Activated CD8-positive, alpha-beta T cell treated with anti-CD3 and anti-CD28 coated beads for 36 hours (primary cell): ENCODE measurements around the gene BSG. TPM values are rescaled to one million over a fixed set of nuclear protein-coding genes. Genes with fewer than 3 reads are reported as not detected.

Experiments used
- ATAC-seq: fragments of 200-7000 bp; cut with Tn5 transposase; one replicate; pipeline ENCODE4 v1.10.0; 2021; ENCODE audit warnings: mild to moderate bottlenecking, moderate library complexity
- CTCF ChIA-PET: fragments of 350-600 bp; sonication (Branson Sonifier 250); formaldehyde crosslinking; loops from one replicate; lab custom pipeline; 2021; ENCODE audit warnings: antibody characterized with exemption; lab: Charles Lee
- POLR2A ChIA-PET: fragments of 350-600 bp; sonication (Branson Sonifier 250); formaldehyde crosslinking; loops from one replicate; lab custom pipeline; 2021; ENCODE audit warnings: antibody characterized with exemption; lab: Charles Lee
- DNase-seq: peaks from one replicate; pipeline ENCODE4 v3.0.0-alpha.2; 2020
- H3K27ac Mint-ChIP-seq: one replicate; pipeline ENCODE4 v1.8.0; 2021; ENCODE audit warnings: mild to moderate bottlenecking, mixed read lengths
- H3K27me3 Mint-ChIP-seq: one replicate; pipeline ENCODE4 v1.8.0; 2021; ENCODE audit warnings: mixed read lengths
- H3K36me3 Mint-ChIP-seq: one replicate; pipeline ENCODE4 v1.8.0; 2021; ENCODE audit warnings: low read depth, mixed read lengths
- H3K4me1 Mint-ChIP-seq: one replicate; pipeline ENCODE4 v1.8.0; 2021; ENCODE audit warnings: low read depth, mixed read lengths
- H3K4me3 Mint-ChIP-seq: one replicate; pipeline ENCODE4 v1.8.0; 2021; ENCODE audit warnings: mild to moderate bottlenecking, moderate library complexity, mixed read lengths
- H3K9me3 Mint-ChIP-seq: one replicate; pipeline ENCODE4 v1.8.0; 2021; ENCODE audit warnings: mixed read lengths
- intact Hi-C: fragments of 100-400 bp; cut with micrococcal nuclease; formaldehyde crosslinking; loops from one replicate; pipeline ENCODE4 v1.10.0; 2022
- total RNA-seq, 2 experiments: library from RNA; stranded (reverse); gene quantifications; one replicate each; pipeline ENCODE4 v1.2.3, GENCODE V29; 2021
- TF ChIP-seq, protein P1 (sequence below): fragments of 200-600 bp; IDR thresholded peaks from one replicate; pipeline ENCODE4 v1.8.0; 2022; ENCODE audit warnings: antibody characterized with exemption, mild to moderate bottlenecking

BSG gene
- 100 to 1,000 TPM; 159 to 160 TPM for total RNA-seq

DNA sequence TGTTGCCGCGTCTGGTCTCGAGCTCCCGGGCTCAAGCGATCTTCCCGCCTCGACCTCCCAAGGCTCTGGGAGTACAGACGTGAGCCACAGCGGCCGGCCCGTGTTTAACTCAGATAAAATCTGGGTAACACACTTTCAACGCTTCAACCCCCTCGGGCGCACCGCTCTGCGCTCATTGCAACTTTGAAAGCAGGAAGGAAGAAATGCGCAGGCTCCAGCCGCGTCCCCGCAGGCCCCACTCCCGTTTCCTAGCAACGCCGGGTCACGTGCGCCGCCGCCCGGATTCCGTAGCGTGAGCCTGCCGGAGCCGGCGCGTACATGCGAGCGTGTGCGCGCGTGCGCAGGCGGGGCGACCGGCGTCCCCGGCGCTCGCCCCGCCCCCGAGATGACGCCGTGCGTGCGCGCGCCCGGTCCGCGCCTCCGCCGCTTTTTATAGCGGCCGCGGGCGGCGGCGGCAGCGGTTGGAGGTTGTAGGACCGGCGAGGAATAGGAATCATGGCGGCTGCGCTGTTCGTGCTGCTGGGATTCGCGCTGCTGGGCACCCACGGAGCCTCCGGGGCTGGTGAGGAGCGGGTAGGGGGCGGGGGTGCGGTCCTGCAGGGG lies at the start of gene BSG:
Gene BSG (plus strand): TSS at position 457 of the 603 bp plus-strand sequence. CDS start 39 bp downstream, at position 496.
- intact Hi-C loops = no loop called here
- ATAC-seq (peak; percentile 86), DNase-seq (peak; percentile 99)
- peaks cover 14% of the 10 kb centered on the region for H3K36me3 Mint-ChIP-seq
- no peaks in the 10 kb centered on the region for H3K27me3 Mint-ChIP-seq
- H3K27ac Mint-ChIP-seq = peak within 1 kb of the TSS; percentile 95
- CTCF ChIA-PET = interaction anchor here (0.7 to 1.0 kb wide), 3 partner anchors 12 to 61 kb away, joined by 3 to 4 read pairs (median 3); no protein-coding TSS in a partner anchor
- TF ChIP-seq, protein P1, sequence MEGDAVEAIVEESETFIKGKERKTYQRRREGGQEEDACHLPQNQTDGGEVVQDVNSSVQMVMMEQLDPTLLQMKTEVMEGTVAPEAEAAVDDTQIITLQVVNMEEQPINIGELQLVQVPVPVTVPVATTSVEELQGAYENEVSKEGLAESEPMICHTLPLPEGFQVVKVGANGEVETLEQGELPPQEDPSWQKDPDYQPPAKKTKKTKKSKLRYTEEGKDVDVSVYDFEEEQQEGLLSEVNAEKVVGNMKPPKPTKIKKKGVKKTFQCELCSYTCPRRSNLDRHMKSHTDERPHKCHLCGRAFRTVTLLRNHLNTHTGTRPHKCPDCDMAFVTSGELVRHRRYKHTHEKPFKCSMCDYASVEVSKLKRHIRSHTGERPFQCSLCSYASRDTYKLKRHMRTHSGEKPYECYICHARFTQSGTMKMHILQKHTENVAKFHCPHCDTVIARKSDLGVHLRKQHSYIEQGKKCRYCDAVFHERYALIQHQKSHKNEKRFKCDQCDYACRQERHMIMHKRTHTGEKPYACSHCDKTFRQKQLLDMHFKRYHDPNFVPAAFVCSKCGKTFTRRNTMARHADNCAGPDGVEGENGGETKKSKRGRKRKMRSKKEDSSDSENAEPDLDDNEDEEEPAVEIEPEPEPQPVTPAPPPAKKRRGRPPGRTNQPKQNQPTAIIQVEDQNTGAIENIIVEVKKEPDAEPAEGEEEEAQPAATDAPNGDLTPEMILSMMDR = no peak
- H3K4me1 Mint-ChIP-seq = peaks cover 39% of the 10 kb centered on the region
- no peaks in the 10 kb centered on the region for H3K9me3 Mint-ChIP-seq
- POLR2A ChIA-PET = interaction anchor here (0.9 to 2.1 kb wide), 8 partner anchors 9 to 91 kb away, joined by 3 to 11 read pairs (median 7); partner anchors contain the start of genes CDC34 and RNF126
- H3K4me3 Mint-ChIP-seq = peak within 1 kb of the TSS; percentile 87

- DNase-seq = no peak
- Mint-ChIP-seq H3K27me3 (peaks cover 2% of the 10 kb centered on the region), H3K9me3 (no peaks in the 10 kb centered on the region), H3K4me1 (peaks cover 2% of the 10 kb centered on the region), H3K4me3 (no peak overlapping the region), H3K36me3 (no peaks in the 10 kb centered on the region), H3K27ac (no peak overlapping the region)
- intact Hi-C loops = no loop called here
- TF ChIP-seq, protein P1 = no peak
- no peak for ATAC-seq
- POLR2A ChIA-PET = interaction anchor here (1.1 to 3.6 kb wide), 2 partner anchors 12 to 53 kb away, joined by 4 to 20 read pairs; no protein-coding TSS in a partner anchor
- CTCF ChIA-PET = interaction anchor here (2.1 to 5.0 kb wide), 3 partner anchors 9 to 16 kb away, joined by 7 to 24 read pairs (median 24); partner anchors contain the start of genes CDC34 and TPGS1
Measured at GRCh38 chr19:522726-523125, 49.7 kb upstream of the BSG start.

DNA sequence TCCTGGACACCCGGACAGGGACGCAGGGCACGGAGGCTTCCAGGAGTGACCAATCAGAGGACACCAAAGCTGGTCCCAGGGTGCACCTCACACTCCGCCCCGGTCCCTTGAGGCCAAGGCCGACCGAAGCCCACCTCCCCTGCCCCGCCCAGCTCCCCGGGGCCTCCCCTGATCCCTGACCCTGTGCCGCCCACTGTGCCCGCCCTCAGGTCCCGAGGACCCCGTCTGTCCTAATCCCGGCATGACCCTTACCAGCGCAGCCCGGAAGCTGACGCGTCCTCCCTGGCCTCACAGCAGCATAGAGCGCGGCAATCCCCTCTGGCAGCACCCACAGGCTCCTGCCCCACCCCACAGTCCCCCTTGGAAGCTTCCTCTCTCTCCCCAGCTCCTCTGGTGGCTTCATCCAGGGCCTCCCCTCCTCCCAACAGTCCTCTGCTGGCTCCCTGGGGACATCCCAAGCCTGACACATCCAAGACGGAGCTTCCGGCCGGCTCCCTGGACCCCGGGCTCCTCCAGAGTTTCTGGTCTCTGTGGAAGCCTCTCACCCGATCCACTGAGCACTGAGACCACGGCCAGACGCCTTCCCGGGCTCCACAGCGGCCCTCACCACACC lies 48.2 kb upstream of the BSG start:
- peaks cover 2% of the 10 kb centered on the region for H3K4me1 Mint-ChIP-seq
- ATAC-seq (peak; percentile 27), DNase-seq (no peak)
- peaks cover 2% of the 10 kb centered on the region for H3K27me3 Mint-ChIP-seq
- ChIA-PET CTCF (interaction anchor here (1.0 kb wide), 1 partner anchor 14 kb away, joined by 3 read pairs; no protein-coding TSS in a partner anchor), POLR2A (no interaction called here)
- H3K9me3 Mint-ChIP-seq = no peaks in the 10 kb centered on the region
- TF ChIP-seq, protein P1 = no peak
- no peak overlapping the region for H3K27ac Mint-ChIP-seq
- no peak overlapping the region for H3K4me3 Mint-ChIP-seq
- H3K36me3 Mint-ChIP-seq = no peaks in the 10 kb centered on the region
- intact Hi-C loops = no loop called here

DNA sequence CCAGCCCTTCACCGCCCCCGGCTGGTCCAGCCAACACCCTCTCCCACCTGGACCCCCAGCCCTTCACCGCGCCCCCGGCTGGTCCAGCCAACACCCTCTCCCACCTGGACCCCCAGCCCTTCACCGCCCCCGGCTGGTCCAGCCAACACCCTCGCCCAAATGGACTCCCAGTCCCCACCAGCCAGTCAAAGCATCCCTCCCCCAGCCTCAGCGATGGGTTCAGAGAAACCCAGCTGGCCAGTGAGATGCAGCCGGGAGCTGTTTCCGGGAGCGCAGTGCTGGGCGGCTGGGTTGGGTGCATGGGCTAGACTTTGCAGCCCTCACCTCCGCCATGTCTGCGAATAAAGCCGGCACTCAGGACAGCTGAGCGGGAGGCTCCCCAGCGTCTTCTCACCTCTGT lies 47.4 kb upstream of the BSG start:
- H3K27ac Mint-ChIP-seq = no peak overlapping the region
- ATAC-seq = no peak

More for the DNA sequence above, 47.4 kb upstream of the BSG start:
- TF ChIP-seq, protein P1 = no peak
- intact Hi-C loops = no loop called here
- POLR2A ChIA-PET = no interaction called here
- Mint-ChIP-seq H3K36me3 (no peaks in the 10 kb centered on the region), H3K4me1 (peaks cover 2% of the 10 kb centered on the region), H3K9me3 (no peaks in the 10 kb centered on the region), H3K27me3 (peaks cover 2% of the 10 kb centered on the region), H3K4me3 (no peak overlapping the region)
- CTCF ChIA-PET = no interaction called here
- no peak for DNase-seq
